GM21529 (cell line): ENCODE data around the gene MAN1A1.
"Not testable (repeated sequence)": the region's sequence is repeated elsewhere in the genome, so short reads cannot be mapped to it uniquely, and the experiment has no call there.

ENCODE experiments used
- ATAC-seq: cut with Tn5 transposase; IDR thresholded peaks from one replicate; pipeline ENCODE4 v1.9.1; 2021; ENCODE audit not compliant: unreplicated experiment

MAN1A1 gene

GRCh38 chr6:119349361-119350201, at the start of gene MAN1A1:
TSS of gene MAN1A1 (minus strand) at chr6:119349761. CDS start at chr6:119349065, 696 bp downstream.
- peak; percentile 70 for ATAC-seq

GRCh38 chr6:119395192-119395591, 45.6 kb upstream of the MAN1A1 start:
- peak; percentile 52 for ATAC-seq

GRCh38 chr6:119390247-119390793, 40.8 kb upstream of the MAN1A1 start:
- ATAC-seq = no peak

GRCh38 chr6:119385994-119386393, 36.4 kb upstream of the MAN1A1 start:
- no peak for ATAC-seq

GRCh38 chr6:119384444-119384843, 34.9 kb upstream of the MAN1A1 start:
- no peak for ATAC-seq

GRCh38 chr6:119379809-119380208, 30.2 kb upstream of the MAN1A1 start:
- no peak for ATAC-seq

GRCh38 chr6:119377043-119377442, 27.5 kb upstream of the MAN1A1 start:
- not testable (repeated sequence) for ATAC-seq

GRCh38 chr6:119370080-119370479, 20.5 kb upstream of the MAN1A1 start:
- no peak for ATAC-seq

GRCh38 chr6:119368921-119369320, 19.4 kb upstream of the MAN1A1 start:
- ATAC-seq = no peak

GRCh38 chr6:119361209-119361608, 11.6 kb upstream of the MAN1A1 start:
- no peak for ATAC-seq

- no peak for ATAC-seq
These were observed 10.8 kb upstream of the MAN1A1 start for GRCh38 chr6:119360262-119360915.

GRCh38 chr6:119355890-119356289, 6.3 kb upstream of the MAN1A1 start:
- no peak for ATAC-seq

GRCh38 chr6:119355157-119355556, 5.6 kb upstream of the MAN1A1 start:
- ATAC-seq = no peak

GRCh38 chr6:119353696-119354095, 4.1 kb upstream of the MAN1A1 start:
- no peak for ATAC-seq

- ATAC-seq = no peak
These were observed 2.4 kb upstream of the MAN1A1 start for GRCh38 chr6:119352001-119352400.

- ATAC-seq = no peak
These were observed 1.4 kb upstream of the MAN1A1 start for GRCh38 chr6:119350952-119351372.

GRCh38 chr6:119350202-119350951, 816 bp upstream of the MAN1A1 start:
- peak; percentile 14 for ATAC-seq

GRCh38 chr6:119348748-119349360, 707 bp downstream of the MAN1A1 start:
- ATAC-seq = peak; percentile 8

GRCh38 chr6:119348096-119348747, 1.3 kb downstream of the MAN1A1 start:
- peak; percentile 24 for ATAC-seq

- peak; percentile 24 for ATAC-seq
These were observed 2.0 kb downstream of the MAN1A1 start for GRCh38 chr6:119347466-119348095.
